Panc1 (cell line): ENCODE data around the gene LAP3. TPM values are rescaled to one million over a fixed set of nuclear protein-coding genes. Genes with fewer than 3 reads are reported as not detected.

Experiments
- ATAC-seq: fragments of 200-7000 bp; cut with Tn5 transposase; 2 replicates; pipeline ENCODE4 v1.9.1; 2020; ENCODE audit warnings: mild to moderate bottlenecking, moderate library complexity
- BruUV-seq: library from RNA; stranded (reverse); fragments of 400-500 nt; replicated peaks from 2 replicates; lab custom pipeline; 2021; lab: Mats Ljungman, UMichigan
- CTCF ChIA-PET: fragments of 300-600 bp; sonication (Branson Sonifier 250); formaldehyde crosslinking; loops from one replicate; lab custom pipeline; 2022; ENCODE audit warnings: antibody characterized with exemption; lab: Charles Lee
- POLR2A ChIA-PET: fragments of 300-600 bp; sonication (Branson Sonifier 250); formaldehyde crosslinking; loops from one replicate; lab custom pipeline; 2022; ENCODE audit warnings: antibody characterized with exemption; lab: Charles Lee
- DNase-seq: peaks from one replicate; pipeline ENCODE4 v3.0.0-alpha.2; 2010; ENCODE audit warnings: low read depth, low spot score
- H3K27ac ChIP-seq: 2 replicates; pipeline ENCODE4 v1.5.1; 2011; ENCODE audit warnings: mild to moderate bottlenecking, low read length, inconsistent platforms
- H3K27me3 ChIP-seq: fragments of 200-500 bp; sonication (Bioruptor generic); 2 replicates; pipeline ENCODE4 v1.6.0; 2014; ENCODE audit warnings: low read length, inconsistent platforms; ENCODE audit not compliant: control insufficient read depth, insufficient read depth
- H3K36me3 ChIP-seq: fragments of 200-500 bp; sonication (Bioruptor generic); 2 replicates; pipeline ENCODE4 v1.5.1; 2014; ENCODE audit warnings: inconsistent platforms, mild to moderate bottlenecking, low read length, moderate library complexity; ENCODE audit not compliant: control insufficient read depth, insufficient read depth
- H3K4me1 ChIP-seq: 2 replicates; pipeline ENCODE4 v1.5.1; 2011; ENCODE audit warnings: inconsistent platforms, mild to moderate bottlenecking, low read length, moderate library complexity; ENCODE audit not compliant: control insufficient read depth, insufficient read depth
- H3K4me3 ChIP-seq, 2 experiments: 2 replicates each; pipeline ENCODE4 v1.5.1; 2011 to 2012; ENCODE audit warnings: low read depth in 2 of 2, low read length in 2 of 2, mild to moderate bottlenecking in 2 of 2, inconsistent platforms in 1 of 2, moderate library complexity in 1 of 2
- H3K9me3 ChIP-seq: fragments of 200-500 bp; sonication (Bioruptor generic); 2 replicates; pipeline ENCODE4 v1.5.1; 2014; ENCODE audit warnings: low read depth, mild to moderate bottlenecking, inconsistent platforms, low read length, moderate library complexity; ENCODE audit not compliant: control insufficient read depth, insufficient read depth
- POLR2AphosphoS5 ChIP-seq: IDR thresholded peaks from 2 replicates; pipeline ENCODE4 v1.6.1; 2012; ENCODE audit warnings: mild to moderate bottlenecking, low read depth, low read length, moderate library complexity
- SIN3A ChIP-seq: IDR thresholded peaks from 2 replicates; pipeline ENCODE4 v1.6.1; 2012; ENCODE audit warnings: low read depth, mild to moderate bottlenecking, low read length, moderate library complexity, borderline replicate concordance; ENCODE audit not compliant: insufficient read depth
- TCF7L2 ChIP-seq: IDR thresholded peaks from 2 replicates; pipeline ENCODE4 v1.6.1; 2011; ENCODE audit warnings: mild to moderate bottlenecking, low read depth, low read length, inconsistent platforms
- in situ Hi-C: cut with HindIII; loops from 2 replicates; pipeline ENCODE4 v1.10.0; 2016; ENCODE audit warnings: low sequenced_read_pairs, low pct_unique_long_range_greater_than_20kb
- intact Hi-C: fragments of 100-400 bp; cut with micrococcal nuclease; formaldehyde crosslinking; loops from one replicate; pipeline ENCODE4 v1.10.0; 2022; ENCODE audit not compliant: unreplicated experiment
- total RNA-seq: library from RNA; stranded (reverse); gene quantifications from one replicate; pipeline ENCODE4 v1.2.1, GENCODE V29; 2021; ENCODE audit not compliant: unreplicated experiment
- TF ChIP-seq, protein P1 (sequence below): fragments of 450-650 bp; IDR thresholded peaks from 2 replicates; pipeline ENCODE4 v1.5.1; 2017; ENCODE audit warnings: mild to moderate bottlenecking
- TF ChIP-seq, protein P2 (sequence below), 2 experiments: IDR thresholded peaks; 2 replicates each; pipeline ENCODE4 v1.6.1; 2011 to 2012; ENCODE audit warnings: low read depth in 2 of 2, control low read depth in 1 of 2, low read length in 1 of 2, mild to moderate bottlenecking in 1 of 2, moderate library complexity in 1 of 2; ENCODE audit not compliant: insufficient read depth in 1 of 2

The LAP3 gene
- total RNA-seq, 1 experiment from 2014 or later, result 51.4 TPM

DNA sequence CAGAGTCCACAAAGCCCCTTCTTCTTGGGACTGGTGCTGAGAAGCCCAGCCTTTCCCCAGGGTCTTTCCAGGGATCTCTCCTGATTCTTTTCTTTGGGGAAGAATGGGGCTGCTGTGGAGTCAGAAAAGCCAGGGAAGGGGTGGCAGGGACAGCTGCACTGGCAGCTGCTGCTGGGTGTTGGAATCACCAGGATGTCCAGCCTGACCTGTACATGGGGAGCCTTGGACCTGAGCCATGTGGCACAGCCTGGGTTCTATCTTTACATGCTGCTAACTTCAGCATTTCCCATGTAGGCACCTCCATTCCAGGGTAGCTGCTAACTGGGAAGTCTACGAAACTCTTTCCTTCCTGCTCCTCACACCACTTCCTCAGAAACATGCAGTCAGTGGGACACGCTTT, 73.4 kb downstream of the LAP3 start:
- TF ChIP-seq, protein P1, sequence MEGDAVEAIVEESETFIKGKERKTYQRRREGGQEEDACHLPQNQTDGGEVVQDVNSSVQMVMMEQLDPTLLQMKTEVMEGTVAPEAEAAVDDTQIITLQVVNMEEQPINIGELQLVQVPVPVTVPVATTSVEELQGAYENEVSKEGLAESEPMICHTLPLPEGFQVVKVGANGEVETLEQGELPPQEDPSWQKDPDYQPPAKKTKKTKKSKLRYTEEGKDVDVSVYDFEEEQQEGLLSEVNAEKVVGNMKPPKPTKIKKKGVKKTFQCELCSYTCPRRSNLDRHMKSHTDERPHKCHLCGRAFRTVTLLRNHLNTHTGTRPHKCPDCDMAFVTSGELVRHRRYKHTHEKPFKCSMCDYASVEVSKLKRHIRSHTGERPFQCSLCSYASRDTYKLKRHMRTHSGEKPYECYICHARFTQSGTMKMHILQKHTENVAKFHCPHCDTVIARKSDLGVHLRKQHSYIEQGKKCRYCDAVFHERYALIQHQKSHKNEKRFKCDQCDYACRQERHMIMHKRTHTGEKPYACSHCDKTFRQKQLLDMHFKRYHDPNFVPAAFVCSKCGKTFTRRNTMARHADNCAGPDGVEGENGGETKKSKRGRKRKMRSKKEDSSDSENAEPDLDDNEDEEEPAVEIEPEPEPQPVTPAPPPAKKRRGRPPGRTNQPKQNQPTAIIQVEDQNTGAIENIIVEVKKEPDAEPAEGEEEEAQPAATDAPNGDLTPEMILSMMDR, result no peak
- TF ChIP-seq POLR2AphosphoS5, result no peak
- no peak for TF ChIP-seq TCF7L2
- TF ChIP-seq, protein P2, sequence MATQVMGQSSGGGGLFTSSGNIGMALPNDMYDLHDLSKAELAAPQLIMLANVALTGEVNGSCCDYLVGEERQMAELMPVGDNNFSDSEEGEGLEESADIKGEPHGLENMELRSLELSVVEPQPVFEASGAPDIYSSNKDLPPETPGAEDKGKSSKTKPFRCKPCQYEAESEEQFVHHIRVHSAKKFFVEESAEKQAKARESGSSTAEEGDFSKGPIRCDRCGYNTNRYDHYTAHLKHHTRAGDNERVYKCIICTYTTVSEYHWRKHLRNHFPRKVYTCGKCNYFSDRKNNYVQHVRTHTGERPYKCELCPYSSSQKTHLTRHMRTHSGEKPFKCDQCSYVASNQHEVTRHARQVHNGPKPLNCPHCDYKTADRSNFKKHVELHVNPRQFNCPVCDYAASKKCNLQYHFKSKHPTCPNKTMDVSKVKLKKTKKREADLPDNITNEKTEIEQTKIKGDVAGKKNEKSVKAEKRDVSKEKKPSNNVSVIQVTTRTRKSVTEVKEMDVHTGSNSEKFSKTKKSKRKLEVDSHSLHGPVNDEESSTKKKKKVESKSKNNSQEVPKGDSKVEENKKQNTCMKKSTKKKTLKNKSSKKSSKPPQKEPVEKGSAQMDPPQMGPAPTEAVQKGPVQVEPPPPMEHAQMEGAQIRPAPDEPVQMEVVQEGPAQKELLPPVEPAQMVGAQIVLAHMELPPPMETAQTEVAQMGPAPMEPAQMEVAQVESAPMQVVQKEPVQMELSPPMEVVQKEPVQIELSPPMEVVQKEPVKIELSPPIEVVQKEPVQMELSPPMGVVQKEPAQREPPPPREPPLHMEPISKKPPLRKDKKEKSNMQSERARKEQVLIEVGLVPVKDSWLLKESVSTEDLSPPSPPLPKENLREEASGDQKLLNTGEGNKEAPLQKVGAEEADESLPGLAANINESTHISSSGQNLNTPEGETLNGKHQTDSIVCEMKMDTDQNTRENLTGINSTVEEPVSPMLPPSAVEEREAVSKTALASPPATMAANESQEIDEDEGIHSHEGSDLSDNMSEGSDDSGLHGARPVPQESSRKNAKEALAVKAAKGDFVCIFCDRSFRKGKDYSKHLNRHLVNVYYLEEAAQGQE (IDR thresholded peaks at IDR 0.05; ENCODE audit: insufficient read depth in 1 of 2, low read depth in 2 of 2, low read length in 1 of 2), result no peak
- TF ChIP-seq SIN3A, result no peak
- no TSS peak for BruUV-seq
- H3K27ac ChIP-seq, result no peak overlapping the region
- intact Hi-C loops, result no loop called here
- in situ Hi-C loops, result no loop called here
- no peaks in the 10 kb centered on the region for H3K27me3 ChIP-seq
- H3K4me1 ChIP-seq, result no peaks in the 10 kb centered on the region
- CTCF ChIA-PET, result no interaction called here
- no peaks in the 10 kb centered on the region for H3K9me3 ChIP-seq
- DNase-seq (no peak), ATAC-seq (no peak)
- POLR2A ChIA-PET, result no interaction called here
- no peaks in the 10 kb centered on the region for H3K36me3 ChIP-seq
- no peak overlapping the region for H3K4me3 ChIP-seq

DNA sequence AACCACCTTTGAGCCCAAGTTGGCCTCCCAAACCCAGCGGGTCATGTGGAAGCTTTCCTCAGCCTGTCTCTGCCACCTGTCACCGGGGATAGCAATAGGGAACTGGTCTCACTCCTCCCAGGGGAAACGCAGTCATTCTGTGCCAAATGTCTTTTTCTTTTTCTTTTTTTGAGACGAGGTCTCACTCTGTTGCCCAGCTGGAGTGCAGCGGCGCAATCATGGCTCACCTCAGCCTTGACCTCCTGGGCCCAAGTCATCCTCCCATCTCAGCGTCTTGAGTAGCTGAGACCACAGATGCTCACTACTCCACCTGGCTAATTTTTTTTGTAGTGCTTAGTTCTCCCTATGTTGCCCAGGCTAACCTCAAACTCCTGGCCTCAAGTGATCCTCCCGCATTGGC, 77.7 kb downstream of the LAP3 start:
- in situ Hi-C loops (no loop called here), intact Hi-C loops (no loop called here)
- DNase-seq, result no peak
- Histone ChIP-seq H3K4me1 (no peaks in the 10 kb centered on the region), H3K27me3 (no peaks in the 10 kb centered on the region), H3K27ac (no peak overlapping the region), H3K9me3 (no peaks in the 10 kb centered on the region), H3K36me3 (no peaks in the 10 kb centered on the region), H3K4me3 (no peak overlapping the region)
- TF ChIP-seq, protein P1, result no peak
- TF ChIP-seq SIN3A (no peak), POLR2AphosphoS5 (no peak), TCF7L2 (no peak)
- TF ChIP-seq, protein P2 (IDR thresholded peaks at IDR 0.05; ENCODE audit: insufficient read depth in 1 of 2, low read depth in 2 of 2, low read length in 1 of 2), result no peak
- ChIA-PET CTCF (no interaction called here), POLR2A (no interaction called here)
- no peak for ATAC-seq
- BruUV-seq, result no TSS peak
